Activated naive CD4-positive, alpha-beta T cell treated with anti-CD3 and anti-CD28 coated beads, Interleukin-2, amount 50 U/mL, for 16 hours (primary cell): Measurements from ENCODE around the gene XYLB.

Experiments used
- DNase-seq: peaks from one replicate; pipeline ENCODE4 v3.0.0-alpha.2; 2020

Gene XYLB

GRCh38 chr3:38365469-38366062 is 19.0 kb downstream of the XYLB start:
- DNase-seq: no peak

- DNase-seq: no peak
Measured at GRCh38 chr3:38366082-38366481, 19.5 kb downstream of the XYLB start.

GRCh38 chr3:38367779-38368178 is 21.2 kb downstream of the XYLB start:
- DNase-seq: no peak

- no peak for DNase-seq
Measured at GRCh38 chr3:38368238-38368637, 21.7 kb downstream of the XYLB start.

GRCh38 chr3:38369186-38369585 is 22.6 kb downstream of the XYLB start:
- no peak for DNase-seq

GRCh38 chr3:38370149-38370548 is 23.6 kb downstream of the XYLB start:
- DNase-seq: no peak

GRCh38 chr3:38370861-38371260 is 24.3 kb downstream of the XYLB start:
- no peak for DNase-seq

- no peak for DNase-seq
Measured at GRCh38 chr3:38371541-38372213, 25.1 kb downstream of the XYLB start.

GRCh38 chr3:38372214-38372601 is 25.6 kb downstream of the XYLB start:
- no peak for DNase-seq

GRCh38 chr3:38374221-38374620 is 27.6 kb downstream of the XYLB start:
- DNase-seq: no peak

- no peak for DNase-seq
Measured at GRCh38 chr3:38375072-38375471, 28.5 kb downstream of the XYLB start.

GRCh38 chr3:38375488-38376097 is 29.0 kb downstream of the XYLB start:
- no peak for DNase-seq

- no peak for DNase-seq
Measured at GRCh38 chr3:38376098-38376816, 29.7 kb downstream of the XYLB start.

- DNase-seq: no peak
Measured at GRCh38 chr3:38379201-38379770, 32.7 kb downstream of the XYLB start.

GRCh38 chr3:38382506-38383080 is 36.0 kb downstream of the XYLB start:
- no peak for DNase-seq

GRCh38 chr3:38383156-38383875 is 36.7 kb downstream of the XYLB start:
- DNase-seq: no peak

GRCh38 chr3:38386992-38387750 is 40.6 kb downstream of the XYLB start:
- no peak for DNase-seq

GRCh38 chr3:38387862-38388261 is 41.3 kb downstream of the XYLB start:
- DNase-seq: no peak

GRCh38 chr3:38392604-38393163 is 46.1 kb downstream of the XYLB start:
- DNase-seq: no peak

- no peak for DNase-seq
Measured at GRCh38 chr3:38396239-38396638, 49.7 kb downstream of the XYLB start.

- DNase-seq: no peak
Measured at GRCh38 chr3:38396861-38397260, 50.3 kb downstream of the XYLB start.
